SK-N-SH (cell line): ENCODE results near the gene LINC00305. TPM values are rescaled to one million over a fixed set of nuclear protein-coding genes. Genes with fewer than 3 reads are reported as not detected.

Source experiments
- CTCF ChIA-PET: fragments of 300-600, 350-600 bp; formaldehyde crosslinking; extraction: SDS; loops from one replicate; lab custom pipeline; 2021; lab: Yijun Ruan, JAX
- POLR2A ChIA-PET: fragments of 350-600 bp; sonication (Branson Sonifier 250); formaldehyde crosslinking; extraction: SDS; loops from one replicate; lab custom pipeline; 2020; ENCODE audit warnings: antibody characterized with exemption, inconsistent platforms; lab: Yijun Ruan, JAX
- DNase-seq: peaks from one replicate; pipeline ENCODE4 v3.0.0; 2012
- H2AFZ ChIP-seq: fragments of 200-600 bp; sonication (generic); 2 replicates; pipeline ENCODE4 v1.8.1; 2016; ENCODE audit warnings: antibody characterized with exemption, mild to moderate bottlenecking, low read depth
- H3F3A ChIP-seq: fragments of 200-600 bp; sonication (generic); replicated peaks from 2 replicates; pipeline ENCODE3; 2016; ENCODE audit warnings: antibody characterized with exemption, mild to moderate bottlenecking; ENCODE audit not compliant: insufficient read depth
- H3K27ac ChIP-seq, 2 experiments: fragments of 200-500 bp in 1 of 2; fragments of 200-600 bp in 1 of 2; sonication (Bioruptor generic) in 1 of 2; sonication (generic), shearing (Covaris generic) in 1 of 2; 2 replicates each; pipeline versions ENCODE4 v1.5.1 to v1.6.1; 2014 to 2016; ENCODE audit warnings: low read depth in 2 of 2, inconsistent platforms in 1 of 2, low read length in 1 of 2, mild to moderate bottlenecking in 1 of 2, mixed read lengths in 1 of 2
- H3K27me3 ChIP-seq: fragments of 200-600 bp; sonication (generic), shearing (Covaris generic); 2 replicates; pipeline ENCODE4 v1.6.1; 2016; ENCODE audit warnings: mixed run types; ENCODE audit not compliant: insufficient read depth
- H3K36me3 ChIP-seq, 2 experiments: fragments of 200-500 bp in 1 of 2; fragments of 200-600 bp in 1 of 2; sonication (Bioruptor generic) in 1 of 2; sonication (generic) in 1 of 2; replicated peaks in 1 of 2; 2 replicates each; pipeline versions ENCODE3 to v1.5.1; 2014 to 2016; ENCODE audit warnings: low read length in 1 of 2, mild to moderate bottlenecking in 1 of 2; ENCODE audit not compliant: insufficient read depth in 2 of 2, control insufficient read depth in 1 of 2
- H3K4me1 ChIP-seq, 2 experiments: fragments of 200-500 bp in 1 of 2; fragments of 200-600 bp in 1 of 2; sonication (Bioruptor generic) in 1 of 2; sonication (generic), shearing (Covaris generic) in 1 of 2; 2 replicates each; pipeline versions ENCODE4 v1.5.1 to v1.6.1; 2014 to 2016; ENCODE audit warnings: low read depth in 1 of 2, low read length in 1 of 2, mixed run types in 1 of 2; ENCODE audit not compliant: insufficient read depth in 2 of 2, control insufficient read depth in 1 of 2
- H3K4me2 ChIP-seq: fragments of 200-600 bp; sonication (generic), shearing (Covaris generic); 2 replicates; pipeline ENCODE4 v1.6.1; 2017; ENCODE audit warnings: mixed run types
- H3K4me3 ChIP-seq, 2 experiments: fragments of 200-500 bp in 1 of 2; fragments of 200-600 bp in 1 of 2; sonication (Bioruptor generic) in 1 of 2; sonication (generic), shearing (Covaris generic) in 1 of 2; 2 replicates each; pipeline versions ENCODE4 v1.5.1 to v1.8.1; 2014 to 2016; ENCODE audit warnings: low read depth in 2 of 2, inconsistent platforms in 1 of 2, low read length in 1 of 2, mild to moderate bottlenecking in 1 of 2, mixed read lengths in 1 of 2, moderate library complexity in 1 of 2
- H3K79me2 ChIP-seq: fragments of 200-600 bp; sonication (generic); 2 replicates; pipeline ENCODE4 v1.8.1; 2017; ENCODE audit warnings: mild to moderate bottlenecking; ENCODE audit not compliant: insufficient read depth
- H3K9ac ChIP-seq: fragments of 200-600 bp; sonication (generic); 2 replicates; pipeline ENCODE4 v1.6.1; 2017; ENCODE audit warnings: mixed run types
- H3K9me2 ChIP-seq: fragments of 200-600 bp; sonication (generic); 2 replicates; pipeline ENCODE4 v1.6.1; 2017; ENCODE audit warnings: mixed run types
- H3K9me3 ChIP-seq: fragments of 200-600 bp; sonication (generic); 2 replicates; pipeline ENCODE4 v1.6.1; 2017; ENCODE audit warnings: mixed run types, mild to moderate bottlenecking, moderate library complexity
- H4K20me1 ChIP-seq: fragments of 200-600 bp; sonication (generic); 2 replicates; pipeline ENCODE4 v1.6.1; 2017; ENCODE audit warnings: mild to moderate bottlenecking, mixed run types; ENCODE audit not compliant: insufficient read depth
- CTCF ChIP-seq: fragments of 200-600 bp; sonication (generic); IDR thresholded peaks from 2 replicates; pipeline ENCODE4 v1.6.1; 2017; ENCODE audit warnings: antibody characterized with exemption, mild to moderate bottlenecking, moderate library complexity
- ELF1 ChIP-seq: IDR thresholded peaks from 2 replicates; pipeline ENCODE4 v1.4.0; 2012
- EZH2phosphoT487 ChIP-seq: fragments of 200-600 bp; sonication (generic); IDR thresholded peaks from 2 replicates; pipeline ENCODE4 v1.6.1; 2017; ENCODE audit warnings: low read depth, mixed run types, mild to moderate bottlenecking, antibody characterized with exemption, moderate library complexity, borderline replicate concordance
- FOXM1 ChIP-seq: IDR thresholded peaks from 2 replicates; pipeline ENCODE4 v1.4.0; 2012; ENCODE audit warnings: low read depth, mild to moderate bottlenecking
- GATA2 ChIP-seq: sonication (generic); formaldehyde crosslinking; IDR thresholded peaks from 2 replicates; pipeline ENCODE4 v1.5.0; 2020; ENCODE audit warnings: mild to moderate bottlenecking, missing genetic modification reagents
- IRF3 ChIP-seq: fragments of 150-350 bp; IDR thresholded peaks from 2 replicates; pipeline ENCODE4 v1.6.1; 2016; ENCODE audit warnings: mild to moderate bottlenecking, low read depth, low read length
- MAX ChIP-seq: IDR thresholded peaks from 2 replicates; pipeline ENCODE4 v1.4.0; 2012; ENCODE audit warnings: low read depth
- MEF2A ChIP-seq: IDR thresholded peaks from 2 replicates; pipeline ENCODE4 v1.4.0; 2012; ENCODE audit warnings: low read depth, borderline replicate concordance
- NFIC ChIP-seq: IDR thresholded peaks from 2 replicates; pipeline ENCODE4 v1.4.0; 2012; ENCODE audit warnings: borderline replicate concordance
- PBX3 ChIP-seq: IDR thresholded peaks from 2 replicates; pipeline ENCODE4; 2012
- POLR2AphosphoS5 ChIP-seq: IDR thresholded peaks from 2 replicates; pipeline ENCODE4 v1.6.1; 2012; ENCODE audit warnings: low read depth, low read length
- RFX5 ChIP-seq: IDR thresholded peaks from 2 replicates; pipeline ENCODE4 v1.6.1; 2012; ENCODE audit warnings: mild to moderate bottlenecking, improper control_type of control experiment, low read length
- RXRA ChIP-seq: IDR thresholded peaks from 2 replicates; pipeline ENCODE4 v1.4.0; 2012; ENCODE audit warnings: low read depth, mild to moderate bottlenecking, borderline replicate concordance
- TEAD4 ChIP-seq: IDR thresholded peaks from 2 replicates; pipeline ENCODE4 v1.4.0; 2012; ENCODE audit warnings: mild to moderate bottlenecking, borderline replicate concordance; ENCODE audit not compliant: insufficient read depth
- USF2 ChIP-seq: fragments of 150-350 bp; IDR thresholded peaks from 2 replicates; pipeline ENCODE4 v1.6.1; 2017; ENCODE audit warnings: antibody characterized with exemption, low read length, low read depth, borderline replicate concordance
- YY1 ChIP-seq: IDR thresholded peaks from 2 replicates; pipeline ENCODE4 v1.4.0; 2012; ENCODE audit warnings: low read depth, mild to moderate bottlenecking
- WGBS: methylation state at CpG from one replicate; pipeline ENCODE4 v1.1.6; 2017; ENCODE audit warnings: low lambda C conversion rate; 5-methylcytosine and 5-hydroxymethylcytosine counted together
- polyA plus RNA-seq, 3 experiments: library from polyadenylated mRNA; depleted of rRNA; stranded (reverse); fragments of >200 nt; gene quantifications; 2 replicates each; pipeline ENCODE4 v1.2.3, GENCODE V29; 2012

The LINC00305 gene
- polyA plus RNA-seq, 1 of the 3 experiments (the other 2 are of a cell fraction) = not detected

- Histone ChIP-seq H3K27ac (no peak overlapping the region), H3F3A (no peaks in the 10 kb centered on the region), H3K4me2 (no peak overlapping the region), H3K9me3 (no peaks in the 10 kb centered on the region), H3K36me3 (no peaks in the 10 kb centered on the region), H3K79me2 (no peaks in the 10 kb centered on the region), H3K9me2 (no peaks in the 10 kb centered on the region), H3K4me3 (no peak overlapping the region)
- TF ChIP-seq ELF1 = no peak
- TF ChIP-seq RXRA = no peak
- TF ChIP-seq RFX5 = no peak
- no peak for TF ChIP-seq YY1
- no peak for TF ChIP-seq EZH2phosphoT487
- no peak for TF ChIP-seq MAX
- TF ChIP-seq MEF2A = no peak
- no peak for TF ChIP-seq GATA2
- no peak for TF ChIP-seq FOXM1
- no peak for TF ChIP-seq TEAD4
- no peak for TF ChIP-seq PBX3
- TF ChIP-seq USF2 = no peak
- TF ChIP-seq NFIC = no peak
- no peak for TF ChIP-seq IRF3
- TF ChIP-seq POLR2AphosphoS5 = no peak
- TF ChIP-seq CTCF = no peak
- TF ChIP-seq, all 33 proteins: peak for 0
- H4K20me1 ChIP-seq = no peaks in the 10 kb centered on the region
- no peak overlapping the region for H2AFZ ChIP-seq
- CTCF ChIA-PET = interaction anchor here (1.6 kb wide), 1 partner anchor 48 kb away, joined by 4 read pairs; no protein-coding TSS in a partner anchor
- no peak overlapping the region for H3K9ac ChIP-seq
- POLR2A ChIA-PET = no interaction called here
- H3K4me1 ChIP-seq = no peaks in the 10 kb centered on the region
- no peaks in the 10 kb centered on the region for H3K27me3 ChIP-seq
- no peak for DNase-seq
- WGBS = 56% methylated on average over 8 of the region's 24 CpGs
Measured at GRCh38 chr18:64042728-64043358, 106.0 kb downstream of the LINC00305 start.
